Fibroblast of lung (primary cell): ENCODE measurements around the gene KCNIP1. TPM values are rescaled to one million over a fixed set of nuclear protein-coding genes. Genes with fewer than 3 reads are reported as not detected.

ENCODE experiments used
- DNase-seq, 2 donors: peaks; one replicate each; pipeline versions ENCODE4 v3.0.0 to v3.0.0-alpha.2; 2010; ENCODE audit warnings: low read depth in 2 of 2
- H2AFZ ChIP-seq: 2 replicates; pipeline ENCODE4 v1.5.1; 2012; ENCODE audit warnings: low read length, control low read depth, inconsistent platforms
- H3K27ac ChIP-seq: 2 replicates; pipeline ENCODE4 v1.5.1; 2011; ENCODE audit warnings: low read length, control low read depth; ENCODE audit not compliant: insufficient read depth
- H3K27me3 ChIP-seq: 2 replicates; pipeline ENCODE4 v1.5.1; 2011; ENCODE audit warnings: mild to moderate bottlenecking, low read length; ENCODE audit not compliant: control insufficient read depth, insufficient read depth
- H3K36me3 ChIP-seq: 2 replicates; pipeline ENCODE4 v1.5.1; 2011; ENCODE audit warnings: low read length; ENCODE audit not compliant: control insufficient read depth, insufficient read depth
- H3K4me1 ChIP-seq: 2 replicates; pipeline ENCODE4 v1.5.1; 2011; ENCODE audit warnings: low read length; ENCODE audit not compliant: control insufficient read depth, insufficient read depth; ENCODE audit errors: extremely low read depth
- H3K4me2 ChIP-seq: 2 replicates; pipeline ENCODE4 v1.5.1; 2011; ENCODE audit warnings: low read length, control low read depth; ENCODE audit not compliant: insufficient read depth; ENCODE audit errors: extremely low read depth
- H3K4me3 ChIP-seq, 4 experiments: fragments of 200-600 bp in 1 of 4; sonication (generic) in 1 of 4; replicated peaks in 1 of 4; 2 replicates each; pipeline ENCODE4 v1.5.1; 2011 to 2016; ENCODE audit warnings: low read length in 4 of 4, low read depth in 3 of 4, mild to moderate bottlenecking in 3 of 4, control low read depth in 2 of 4, inconsistent platforms in 1 of 4, mixed read lengths in 1 of 4; ENCODE audit not compliant: insufficient read depth in 1 of 4; ENCODE audit errors: control extremely low read depth in 1 of 4
- H3K79me2 ChIP-seq: 2 replicates; pipeline ENCODE4 v1.5.1; 2012; ENCODE audit warnings: mild to moderate bottlenecking, low read length, inconsistent platforms; ENCODE audit not compliant: control insufficient read depth, insufficient read depth
- H3K9ac ChIP-seq: 2 replicates; pipeline ENCODE4 v1.5.1; 2011; ENCODE audit warnings: mild to moderate bottlenecking, low read length, control low read depth; ENCODE audit not compliant: insufficient read depth
- H3K9me3 ChIP-seq: 2 replicates; pipeline ENCODE4 v1.5.1; 2012; ENCODE audit warnings: low read depth, low read length; ENCODE audit not compliant: control insufficient read depth, insufficient read depth
- H4K20me1 ChIP-seq: 2 replicates; pipeline ENCODE4 v1.5.1; 2011; ENCODE audit warnings: low read length; ENCODE audit not compliant: control insufficient read depth, insufficient read depth; ENCODE audit errors: extremely low read depth
- EZH2 ChIP-seq: IDR thresholded peaks from 2 replicates; pipeline ENCODE4 v1.5.1; 2012; ENCODE audit warnings: low read length, control low read depth, mild to moderate bottlenecking; ENCODE audit errors: missing control alignments
- polyA plus RNA-seq, 2 donors: library from polyadenylated mRNA; depleted of rRNA in 1 of 2; stranded (reverse) in 1 of 2; unstranded in 1 of 2; fragments of >200 nt; gene quantifications; 2 replicates each; pipeline ENCODE4 v1.2.1, GENCODE V29; 2011 to 2012; ENCODE audit warnings: missing spikeins in 1 of 2
- total RNA-seq: library from RNA; depleted of rRNA; stranded (reverse); fragments of >200 nt; gene quantifications from 2 replicates; pipeline ENCODE4 v1.2.1, GENCODE V29; 2014
- TF ChIP-seq, protein P1 (sequence below), 2 donors: IDR thresholded peaks in 1 of 2; conservative IDR thresholded peaks in 1 of 2; 1 replicate in 1 of 2; 2 replicates in 1 of 2; pipeline ENCODE4 v1.5.1; 2011 to 2012; ENCODE audit warnings: low read length in 2 of 2, control low read depth in 1 of 2, inconsistent platforms in 1 of 2, low read depth in 1 of 2, mild to moderate bottlenecking in 1 of 2

KCNIP1 gene
- total and polyA plus RNA-seq, 2 donors (not counting 1 experiment from before 2014, with no cell fraction given) = not detected

DNA sequence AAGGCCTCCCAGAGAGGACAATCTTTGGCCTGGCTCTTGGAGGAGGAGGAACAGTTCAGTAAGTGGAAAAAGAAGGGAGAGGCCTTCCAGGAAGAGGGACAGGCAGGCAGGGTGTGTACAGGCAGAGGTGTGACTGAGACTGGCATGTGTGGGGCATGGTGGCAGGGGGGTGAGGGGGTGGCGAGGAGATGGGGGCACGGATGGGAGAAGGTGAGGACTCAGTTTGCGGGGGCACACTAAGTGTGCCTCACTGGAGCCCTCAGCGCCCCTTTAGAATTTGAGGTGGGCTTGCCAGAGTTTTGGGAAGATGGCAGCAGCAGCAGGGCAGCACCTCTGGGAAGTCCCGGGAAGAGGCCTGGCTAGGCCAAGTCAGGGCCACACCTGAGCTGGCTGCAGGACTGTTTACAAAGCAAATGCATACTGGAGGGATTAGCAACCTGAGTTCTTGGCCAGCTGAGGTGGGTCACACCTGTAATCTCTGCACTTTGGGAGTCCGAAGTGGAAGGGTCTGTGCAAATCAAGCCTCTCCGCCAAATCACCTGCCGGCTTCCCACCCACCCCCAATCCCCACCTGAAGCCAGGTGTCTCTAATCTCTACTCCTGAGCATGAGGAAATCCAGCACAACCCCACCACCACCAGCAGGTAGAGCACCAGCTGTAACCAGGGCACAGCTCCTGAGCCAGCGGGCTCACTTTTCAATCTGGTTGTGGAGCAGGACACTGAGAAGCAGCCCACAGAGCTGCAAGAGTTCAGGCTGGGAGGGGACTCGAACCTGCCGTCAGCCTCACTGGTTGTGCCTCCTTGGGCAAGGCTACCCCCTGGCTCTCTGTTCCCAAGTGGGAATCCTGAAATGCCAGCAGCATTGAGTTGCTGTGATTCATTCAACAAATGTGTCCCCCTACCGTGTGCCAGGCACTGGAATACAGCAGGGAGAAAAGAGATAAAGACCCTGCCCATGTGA, 269.5 kb downstream of the KCNIP1 start:
- no peaks in the 10 kb centered on the region for H3K36me3 ChIP-seq
- H4K20me1 ChIP-seq = no peaks in the 10 kb centered on the region
- no peaks in the 10 kb centered on the region for H3K79me2 ChIP-seq
- no peaks in the 10 kb centered on the region for H3K9me3 ChIP-seq
- H3K9ac ChIP-seq = no peak overlapping the region
- H3K4me3 ChIP-seq = no peak overlapping the region
- no peak overlapping the region for H3K4me2 ChIP-seq
- H3K4me1 ChIP-seq = no peaks in the 10 kb centered on the region
- no peak for DNase-seq
- H3K27ac ChIP-seq = no peak overlapping the region
- H3K27me3 ChIP-seq = no peaks in the 10 kb centered on the region
- H2AFZ ChIP-seq = no peak overlapping the region
- TF ChIP-seq, protein P1, sequence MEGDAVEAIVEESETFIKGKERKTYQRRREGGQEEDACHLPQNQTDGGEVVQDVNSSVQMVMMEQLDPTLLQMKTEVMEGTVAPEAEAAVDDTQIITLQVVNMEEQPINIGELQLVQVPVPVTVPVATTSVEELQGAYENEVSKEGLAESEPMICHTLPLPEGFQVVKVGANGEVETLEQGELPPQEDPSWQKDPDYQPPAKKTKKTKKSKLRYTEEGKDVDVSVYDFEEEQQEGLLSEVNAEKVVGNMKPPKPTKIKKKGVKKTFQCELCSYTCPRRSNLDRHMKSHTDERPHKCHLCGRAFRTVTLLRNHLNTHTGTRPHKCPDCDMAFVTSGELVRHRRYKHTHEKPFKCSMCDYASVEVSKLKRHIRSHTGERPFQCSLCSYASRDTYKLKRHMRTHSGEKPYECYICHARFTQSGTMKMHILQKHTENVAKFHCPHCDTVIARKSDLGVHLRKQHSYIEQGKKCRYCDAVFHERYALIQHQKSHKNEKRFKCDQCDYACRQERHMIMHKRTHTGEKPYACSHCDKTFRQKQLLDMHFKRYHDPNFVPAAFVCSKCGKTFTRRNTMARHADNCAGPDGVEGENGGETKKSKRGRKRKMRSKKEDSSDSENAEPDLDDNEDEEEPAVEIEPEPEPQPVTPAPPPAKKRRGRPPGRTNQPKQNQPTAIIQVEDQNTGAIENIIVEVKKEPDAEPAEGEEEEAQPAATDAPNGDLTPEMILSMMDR (conservative IDR thresholded peaks at IDR 0.05 in 1 of 2, IDR thresholded peaks at IDR 0.05 in 1 of 2; ENCODE audit: low read depth in 1 of 2, low read length in 2 of 2) = no peak
- TF ChIP-seq EZH2 = no peak

DNA sequence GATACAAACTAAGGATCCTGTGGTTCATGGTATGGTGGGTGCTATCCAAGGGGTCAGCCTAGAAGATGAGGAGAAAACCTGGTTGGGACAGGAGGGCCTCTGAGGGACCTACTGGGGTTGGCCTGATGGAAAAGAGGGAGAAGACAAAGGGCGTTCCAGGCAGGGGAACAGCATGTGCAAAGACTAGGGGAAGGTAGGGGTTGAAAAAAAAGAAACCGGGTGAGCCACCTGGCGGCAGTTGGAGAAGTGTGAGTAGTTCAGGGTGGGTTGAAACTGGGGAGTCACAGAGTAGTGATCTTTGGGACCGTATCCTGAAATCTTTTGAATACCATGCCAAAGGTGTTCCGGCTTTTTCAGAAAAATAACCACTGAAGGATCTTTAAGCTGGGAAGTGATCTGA, 271.0 kb downstream of the KCNIP1 start:
- no peak for DNase-seq
- Histone ChIP-seq H3K4me1 (no peaks in the 10 kb centered on the region), H3K36me3 (no peaks in the 10 kb centered on the region), H2AFZ (no peak overlapping the region), H3K4me3 (no peak overlapping the region), H3K79me2 (no peaks in the 10 kb centered on the region), H3K9ac (no peak overlapping the region), H3K9me3 (no peaks in the 10 kb centered on the region), H4K20me1 (no peaks in the 10 kb centered on the region), H3K27me3 (no peaks in the 10 kb centered on the region), H3K4me2 (no peak overlapping the region), H3K27ac (no peak overlapping the region)
- TF ChIP-seq, protein P1 (conservative IDR thresholded peaks at IDR 0.05 in 1 of 2, IDR thresholded peaks at IDR 0.05 in 1 of 2; ENCODE audit: low read depth in 1 of 2, low read length in 2 of 2) = no peak
- TF ChIP-seq EZH2 = no peak

DNA sequence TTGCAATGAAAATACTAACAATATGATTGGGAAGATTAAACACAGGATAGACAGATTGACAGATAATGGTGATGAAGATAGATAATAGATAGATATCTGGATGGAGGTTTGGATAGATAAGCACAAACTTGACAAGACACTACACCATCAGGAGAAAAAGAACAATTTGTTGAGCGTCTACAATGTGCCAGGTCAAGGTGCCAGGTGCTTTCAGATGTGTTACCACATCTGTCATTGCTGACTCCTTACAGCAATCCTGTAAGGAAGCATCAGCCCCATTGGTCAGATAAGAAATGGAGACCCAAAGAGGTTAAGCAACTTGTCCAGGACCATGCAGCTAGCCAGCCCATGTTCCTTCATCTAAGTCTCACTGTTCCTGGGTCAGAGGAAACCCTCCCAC, 278.1 kb downstream of the KCNIP1 start:
- Histone ChIP-seq H3K27me3 (no peaks in the 10 kb centered on the region), H3K4me3 (no peak overlapping the region), H2AFZ (no peak overlapping the region), H3K9ac (no peak overlapping the region), H3K27ac (no peak overlapping the region), H3K4me1 (no peaks in the 10 kb centered on the region), H4K20me1 (no peaks in the 10 kb centered on the region), H3K9me3 (no peaks in the 10 kb centered on the region), H3K79me2 (no peaks in the 10 kb centered on the region), H3K36me3 (no peaks in the 10 kb centered on the region), H3K4me2 (no peak overlapping the region)
- no peak for DNase-seq
- no peak for TF ChIP-seq EZH2
- TF ChIP-seq, protein P1 (conservative IDR thresholded peaks at IDR 0.05 in 1 of 2, IDR thresholded peaks at IDR 0.05 in 1 of 2; ENCODE audit: low read depth in 1 of 2, low read length in 2 of 2) = no peak
